SK-N-MC (cell line): Measurements from ENCODE around the gene KAT8.

Experiments used
- EZH2 ChIP-seq: fragments of 200-600 bp; sonication (generic); IDR thresholded peaks from one replicate; pipeline ENCODE4 v1.6.1; 2017; ENCODE audit warnings: antibody characterized with exemption
- FOXP2 ChIP-seq: optimal IDR thresholded peaks from 2 replicates; pipeline ENCODE3; 2011; ENCODE audit warnings: mild to moderate bottlenecking, moderate library complexity; ENCODE audit not compliant: insufficient read depth; ENCODE audit errors: extremely low read length, control extremely low read depth

DNA sequence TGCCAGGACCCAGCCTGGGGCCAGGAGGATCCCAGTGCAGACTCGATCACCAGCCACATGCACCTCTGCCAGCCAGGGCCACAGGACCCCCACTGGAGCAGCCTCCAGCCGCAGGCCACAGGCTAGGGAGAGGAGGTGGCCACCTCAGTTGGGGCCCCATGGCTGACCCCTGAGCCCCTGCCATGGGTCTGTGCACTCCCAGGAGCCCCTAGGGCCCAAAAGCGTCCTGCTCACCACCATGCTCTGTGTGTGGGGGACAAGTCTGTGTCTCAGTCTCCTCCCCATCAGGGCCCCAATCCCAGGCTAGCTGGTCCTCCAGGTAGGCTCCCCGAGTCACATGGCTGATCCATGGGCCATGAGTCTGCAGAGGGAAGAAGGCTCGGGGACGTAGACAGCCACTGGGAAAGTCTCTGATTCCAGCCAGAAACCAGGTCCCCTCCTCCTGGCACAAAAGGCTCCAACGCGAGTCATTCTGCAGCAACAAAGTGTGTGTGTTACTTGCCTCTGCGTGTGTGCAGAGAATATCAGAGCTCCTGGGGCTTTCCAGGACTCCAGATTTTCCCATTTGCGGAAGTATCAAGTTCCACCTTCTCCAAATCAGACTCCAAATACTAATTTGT, 24.1 kb downstream of the KAT8 start:
- TF ChIP-seq EZH2 (no peak), FOXP2 (no peak)
